IgD-negative memory B cell (primary cell): ENCODE data around the gene TNIK. TPM values are rescaled to one million over a fixed set of nuclear protein-coding genes. Genes with fewer than 3 reads are reported as not detected.

ENCODE experiments used
- H3K27ac Mint-ChIP-seq, 3 donors: one replicate each; pipeline ENCODE4 v1.8.0; 2020 to 2022; ENCODE audit warnings: mild to moderate bottlenecking in 3 of 3, mixed read lengths in 3 of 3, moderate library complexity in 1 of 3
- H3K27me3 Mint-ChIP-seq: one replicate; pipeline ENCODE4 v1.8.0; 2021; ENCODE audit warnings: mixed read lengths
- H3K36me3 Mint-ChIP-seq: one replicate; pipeline ENCODE4 v1.8.0; 2020; ENCODE audit warnings: mild to moderate bottlenecking, mixed read lengths
- H3K4me1 Mint-ChIP-seq, 3 donors: one replicate each; pipeline ENCODE4 v1.8.0; 2020 to 2022; ENCODE audit warnings: mixed read lengths in 3 of 3, mild to moderate bottlenecking in 1 of 3
- H3K4me3 Mint-ChIP-seq, 4 donors: one replicate each; pipeline ENCODE4 v1.8.0; 2020 to 2022; ENCODE audit warnings: mild to moderate bottlenecking in 4 of 4, mixed read lengths in 4 of 4, moderate library complexity in 3 of 4
- H3K9me3 Mint-ChIP-seq, 3 donors: one replicate each; pipeline ENCODE4 v1.8.0; 2020 to 2021; ENCODE audit warnings: mixed read lengths in 3 of 3, mild to moderate bottlenecking in 1 of 3
- polyA plus RNA-seq: library from polyadenylated mRNA; unstranded; fragments of 300-500 nt; fragmentation: Illumina TruSeq; gene quantifications from one replicate; pipeline ENCODE4 v1.2.3, GENCODE V29; 2021

Gene TNIK
- polyA plus RNA-seq, 1 donor from 2014 or later = 3.0 TPM

DNA sequence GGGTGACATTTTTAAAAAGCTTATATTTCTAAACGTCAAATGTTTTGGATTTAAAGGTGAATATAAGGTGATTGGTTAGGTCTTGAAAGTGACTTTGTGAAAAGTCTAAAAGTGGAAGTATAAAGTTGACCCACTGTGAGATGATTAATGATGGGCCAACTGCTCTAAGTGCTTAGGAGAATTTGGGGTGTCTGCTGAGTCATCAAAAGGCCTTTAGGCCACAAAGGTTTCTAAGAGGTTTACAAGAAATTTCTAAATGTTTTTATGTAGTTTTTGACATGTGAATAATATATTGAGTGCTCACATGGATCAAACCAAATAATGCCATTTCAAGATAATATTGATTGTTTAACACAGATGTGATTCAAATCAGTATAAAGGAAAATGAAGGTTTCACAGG is 394.5 kb downstream of the TNIK start:
- Mint-ChIP-seq H3K4me1 (no peaks in the 10 kb centered on the region), H3K27ac (no peak overlapping the region), H3K4me3 (no peak overlapping the region), H3K27me3 (no peaks in the 10 kb centered on the region), H3K36me3 (peaks cover 11% of the 10 kb centered on the region), H3K9me3 (no peaks in the 10 kb centered on the region)

DNA sequence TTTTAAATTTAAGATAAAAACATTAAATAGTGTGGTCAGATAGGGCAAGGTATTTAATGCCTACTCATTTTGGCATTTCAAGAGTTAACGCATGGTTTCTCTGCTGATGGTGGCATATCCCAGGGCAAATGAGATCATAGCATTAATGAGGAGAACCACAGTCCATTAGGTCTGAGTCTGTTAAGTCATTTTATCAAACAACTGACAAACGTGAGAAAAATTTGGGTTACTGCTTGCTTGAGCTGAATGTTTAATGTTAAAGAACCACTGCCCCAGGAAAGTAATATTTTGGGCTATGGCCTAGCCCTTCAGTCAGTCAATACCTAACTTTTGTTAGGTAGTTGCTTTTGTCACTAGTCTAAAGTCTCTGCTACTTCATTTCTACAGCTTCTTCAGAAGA is 395.7 kb downstream of the TNIK start:
- H3K27me3 Mint-ChIP-seq = no peaks in the 10 kb centered on the region
- no peaks in the 10 kb centered on the region for H3K9me3 Mint-ChIP-seq
- peaks cover 6% of the 10 kb centered on the region for H3K36me3 Mint-ChIP-seq
- H3K4me3 Mint-ChIP-seq = no peak overlapping the region
- H3K4me1 Mint-ChIP-seq = no peaks in the 10 kb centered on the region
- no peak overlapping the region for H3K27ac Mint-ChIP-seq

DNA sequence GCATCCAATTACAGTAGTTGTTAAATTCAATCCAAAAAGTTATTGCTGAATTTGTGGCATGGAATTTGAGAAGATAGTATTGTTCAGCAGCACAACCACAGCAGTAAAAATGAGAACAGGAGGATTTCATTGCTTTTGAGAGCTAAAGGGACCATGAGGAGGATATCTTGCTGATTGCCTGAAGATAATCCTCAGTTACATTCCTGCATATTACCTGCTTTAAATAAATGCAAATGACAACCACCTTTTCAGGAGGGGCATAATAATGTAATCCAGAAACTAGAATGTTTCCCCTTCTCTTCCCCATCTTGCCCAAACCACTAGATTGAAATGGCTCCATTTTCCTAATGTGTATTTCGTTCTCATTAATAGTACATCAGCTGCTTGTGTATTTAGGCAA is 398.5 kb downstream of the TNIK start:
- Mint-ChIP-seq H3K27me3 (no peaks in the 10 kb centered on the region), H3K9me3 (no peaks in the 10 kb centered on the region), H3K27ac (no peak overlapping the region), H3K36me3 (peaks cover 6% of the 10 kb centered on the region), H3K4me1 (no peaks in the 10 kb centered on the region), H3K4me3 (no peak overlapping the region)

DNA sequence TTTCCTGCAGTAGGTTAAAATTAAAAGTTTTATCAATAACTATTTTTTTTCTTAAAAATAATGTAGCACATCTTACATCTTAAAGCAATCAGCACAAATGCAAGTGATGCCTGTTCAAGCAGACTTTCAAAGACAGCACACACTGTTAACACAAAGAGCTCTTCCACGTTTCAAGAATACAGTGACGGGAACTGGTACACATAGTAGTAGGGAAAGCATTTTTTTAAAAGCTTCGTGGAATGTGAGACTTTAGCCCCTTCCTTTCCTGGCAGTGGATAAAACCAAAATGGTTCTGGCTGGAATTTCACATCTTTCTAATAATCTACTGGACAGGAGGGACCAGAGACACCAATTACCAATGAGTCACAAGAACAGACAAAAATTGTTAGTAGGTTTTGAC is 400.2 kb downstream of the TNIK start:
- Mint-ChIP-seq H3K4me1 (no peaks in the 10 kb centered on the region), H3K27me3 (no peaks in the 10 kb centered on the region), H3K27ac (no peak overlapping the region), H3K9me3 (no peaks in the 10 kb centered on the region), H3K36me3 (peaks cover 2% of the 10 kb centered on the region), H3K4me3 (no peak overlapping the region)

DNA sequence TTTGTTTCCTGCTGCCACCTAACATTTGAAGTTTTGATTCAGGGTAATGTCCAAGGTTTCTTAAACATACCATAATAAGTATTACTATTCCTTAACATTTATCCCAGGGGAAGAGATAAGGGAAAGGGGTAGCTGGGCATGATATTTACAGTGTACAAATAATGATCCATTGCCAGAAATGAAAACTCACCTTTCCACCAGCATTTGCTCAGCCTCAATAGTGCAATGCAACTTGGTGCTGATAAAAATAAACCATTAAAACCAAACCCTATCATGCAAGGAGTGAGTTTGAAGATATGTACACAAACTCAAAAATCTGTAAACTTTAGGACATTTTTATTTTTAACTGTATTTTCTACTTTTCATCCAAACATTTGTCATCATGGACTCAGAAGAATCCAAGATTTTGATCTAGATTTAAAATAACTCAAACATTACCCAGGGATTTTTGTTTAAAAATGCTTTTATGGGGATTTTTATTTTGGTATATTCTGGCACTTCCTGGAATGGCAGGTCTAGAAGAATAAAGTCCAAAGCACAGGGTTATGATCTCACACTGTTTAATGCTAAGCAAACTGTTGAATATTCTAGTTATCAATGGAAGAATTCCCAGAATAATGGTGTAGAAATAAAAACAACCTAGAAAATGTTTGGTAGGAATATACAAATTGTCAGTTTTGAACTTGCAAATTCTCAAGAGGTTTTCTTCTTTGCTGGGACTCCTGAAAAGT is 401.2 kb downstream of the TNIK start:
- H3K27ac Mint-ChIP-seq = no peak overlapping the region

DNA sequence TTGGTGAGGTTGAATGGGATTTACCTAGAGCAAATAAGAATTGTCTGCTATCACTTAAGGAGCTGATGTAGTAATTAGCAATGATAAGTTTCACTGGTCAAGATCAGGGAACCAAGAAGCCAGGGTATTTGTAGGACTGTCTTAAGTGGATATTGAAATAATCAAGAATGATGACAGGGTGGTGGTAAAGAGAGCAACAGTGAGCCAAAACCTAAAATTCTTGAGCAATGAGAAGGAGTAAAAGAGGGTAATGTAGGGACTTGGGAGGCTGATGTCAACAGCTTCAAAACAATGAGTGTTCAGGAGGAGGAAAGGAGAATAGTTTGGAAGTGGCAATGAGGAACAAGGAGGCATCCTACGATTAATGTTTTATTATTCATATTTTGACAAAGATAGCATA is 402.1 kb downstream of the TNIK start:
- no peaks in the 10 kb centered on the region for H3K4me1 Mint-ChIP-seq
- H3K36me3 Mint-ChIP-seq = no peaks in the 10 kb centered on the region
- H3K9me3 Mint-ChIP-seq = peaks cover 0 to 3% (median 0%) of the 10 kb centered on the region in 3 donors
- no peak overlapping the region for H3K4me3 Mint-ChIP-seq
- peaks cover 2% of the 10 kb centered on the region for H3K27me3 Mint-ChIP-seq
- H3K27ac Mint-ChIP-seq = no peak overlapping the region

More for the DNA sequence above, 401.2 kb downstream of the TNIK start:
- Mint-ChIP-seq H3K27me3 (no peaks in the 10 kb centered on the region), H3K9me3 (no peaks in the 10 kb centered on the region), H3K4me1 (no peaks in the 10 kb centered on the region), H3K36me3 (peaks cover 2% of the 10 kb centered on the region), H3K4me3 (no peak overlapping the region)

DNA sequence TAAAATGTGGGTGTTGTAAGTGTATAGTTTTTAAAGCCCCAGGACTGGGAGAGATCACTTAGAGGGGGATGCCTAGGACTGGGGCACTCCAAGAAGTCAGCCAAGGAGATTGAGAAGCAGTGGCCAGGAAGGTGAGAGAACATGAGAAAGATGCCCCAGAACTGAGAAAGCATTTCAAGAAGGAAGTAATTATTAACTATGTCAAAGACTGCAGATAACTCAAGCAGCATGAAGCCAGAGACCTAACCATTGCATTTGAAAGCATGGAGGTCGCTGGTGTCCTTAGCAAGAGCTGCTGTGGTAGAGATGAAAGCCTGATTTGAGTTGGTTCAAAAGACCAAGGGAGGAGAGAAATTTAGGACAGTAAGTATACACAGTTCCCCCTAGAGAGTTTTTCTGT is 403.1 kb downstream of the TNIK start:
- Mint-ChIP-seq H3K27ac (no peak overlapping the region), H3K36me3 (no peaks in the 10 kb centered on the region), H3K9me3 (peaks cover 0 to 3% (median 0%) of the 10 kb centered on the region in 3 donors), H3K4me1 (no peaks in the 10 kb centered on the region), H3K27me3 (peaks cover 2% of the 10 kb centered on the region), H3K4me3 (no peak overlapping the region)

DNA sequence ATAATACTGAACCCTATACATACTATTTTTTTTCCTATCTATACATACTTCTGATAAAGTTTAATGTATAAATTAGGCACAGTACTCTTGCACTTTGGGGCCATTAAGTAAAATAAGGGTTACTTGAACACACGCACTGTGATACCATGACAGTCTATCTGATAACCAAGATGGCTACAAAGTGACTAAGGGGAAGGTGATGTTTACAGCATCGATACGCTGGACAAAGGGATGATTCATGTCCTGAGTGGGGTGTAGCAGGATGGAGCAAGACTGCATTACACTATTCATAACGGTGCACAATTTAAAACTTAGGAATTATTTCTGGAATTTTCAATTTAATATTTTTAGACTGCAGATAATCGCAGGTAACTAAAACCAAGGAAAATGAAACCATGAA is 403.7 kb downstream of the TNIK start:
- H3K36me3 Mint-ChIP-seq = no peaks in the 10 kb centered on the region
- peaks cover 2% of the 10 kb centered on the region for H3K27me3 Mint-ChIP-seq
- H3K4me1 Mint-ChIP-seq = no peaks in the 10 kb centered on the region
- no peak overlapping the region for H3K4me3 Mint-ChIP-seq
- H3K27ac Mint-ChIP-seq = no peak overlapping the region
- peaks cover 0 to 3% (median 0%) of the 10 kb centered on the region in 3 donors for H3K9me3 Mint-ChIP-seq

DNA sequence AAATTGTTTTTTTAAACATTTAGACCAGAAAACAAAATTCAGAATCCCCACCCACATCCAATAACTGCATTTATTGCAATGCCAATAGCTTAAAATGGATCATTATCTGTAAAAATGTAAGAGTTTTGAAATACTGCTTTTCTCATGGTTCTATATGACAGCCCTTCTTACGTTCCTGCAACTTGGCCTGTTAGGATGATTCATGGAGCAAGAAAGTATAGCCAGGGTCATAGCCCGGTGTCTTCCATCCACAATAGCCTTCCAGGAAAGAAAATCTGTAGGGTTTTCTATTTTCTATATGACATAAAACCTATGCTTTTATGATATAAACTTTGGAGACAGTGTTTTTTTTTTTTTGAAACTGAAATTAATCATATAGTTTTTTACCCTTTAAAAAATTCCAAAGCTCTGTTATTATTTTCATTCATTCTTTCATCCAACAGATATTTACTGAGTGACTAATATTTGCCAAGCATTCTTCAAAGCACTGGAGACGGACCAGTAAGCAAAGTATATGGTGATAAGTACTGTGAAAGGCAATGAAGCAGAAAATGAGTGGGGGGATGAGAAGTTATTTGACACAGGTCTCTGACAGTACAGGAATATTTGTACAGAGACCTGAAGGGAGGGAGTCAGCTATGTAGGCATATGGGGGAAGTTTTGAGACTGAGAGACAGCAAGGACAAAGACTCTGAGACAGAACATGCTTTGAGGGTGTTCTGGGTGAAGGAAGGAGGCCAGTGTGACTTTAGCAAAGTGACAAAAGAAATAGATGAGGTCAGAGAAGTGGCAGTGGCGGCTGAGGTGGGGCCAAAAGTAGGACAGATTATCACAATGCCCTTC is 404.6 kb downstream of the TNIK start:
- Mint-ChIP-seq H3K36me3 (no peaks in the 10 kb centered on the region), H3K27ac (no peak overlapping the region), H3K9me3 (peaks cover 0 to 3% (median 0%) of the 10 kb centered on the region in 3 donors), H3K4me1 (peaks cover 0 to under 1% (median 0%) of the 10 kb centered on the region in 3 donors), H3K27me3 (peaks cover 2% of the 10 kb centered on the region), H3K4me3 (no peak overlapping the region)

DNA sequence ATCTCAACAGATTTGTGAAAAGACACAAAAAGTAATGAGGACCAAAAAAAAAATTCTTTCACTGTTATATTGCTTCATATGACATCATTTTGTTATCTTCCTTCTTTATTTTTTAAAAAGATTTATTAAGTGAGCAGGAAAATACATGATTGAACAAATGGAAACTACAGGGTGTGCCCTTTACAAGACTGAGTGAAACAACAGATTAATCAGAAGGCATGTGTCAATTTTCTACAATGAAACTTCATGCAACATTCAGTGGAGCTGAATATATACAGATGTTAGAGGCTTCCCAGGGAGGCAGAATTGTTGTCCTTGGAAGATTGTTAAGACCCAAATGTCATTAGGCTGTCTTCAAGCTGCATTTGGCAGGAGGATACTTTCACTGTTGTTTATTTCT is 405.3 kb downstream of the TNIK start:
- H3K4me1 Mint-ChIP-seq = peaks cover 0 to 3% (median 0%) of the 10 kb centered on the region in 3 donors
- peaks cover 0 to 3% (median 0%) of the 10 kb centered on the region in 3 donors for H3K9me3 Mint-ChIP-seq
- H3K27ac Mint-ChIP-seq = no peak overlapping the region
- peaks cover 2% of the 10 kb centered on the region for H3K27me3 Mint-ChIP-seq
- H3K4me3 Mint-ChIP-seq = no peak overlapping the region
- H3K36me3 Mint-ChIP-seq = no peaks in the 10 kb centered on the region

DNA sequence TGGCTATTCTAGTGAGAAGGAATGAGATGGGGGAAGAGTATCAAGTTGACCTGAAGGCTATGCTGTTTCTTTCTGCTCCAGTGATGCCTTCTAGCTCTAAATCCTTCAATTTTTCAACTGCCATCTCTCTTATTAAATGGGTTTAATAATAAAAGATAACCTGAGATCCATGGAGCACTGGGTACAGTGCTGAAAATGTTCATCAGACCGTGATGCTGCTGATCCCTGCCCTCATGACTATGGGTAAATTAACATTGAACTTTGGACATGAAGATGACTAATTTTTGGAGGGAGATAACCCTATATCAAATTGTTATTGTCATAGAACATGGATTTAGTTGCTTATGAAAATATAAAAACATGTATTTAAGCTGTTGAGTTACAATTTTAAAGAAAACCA is 406.0 kb downstream of the TNIK start:
- no peak overlapping the region for H3K4me3 Mint-ChIP-seq
- peaks cover 0 to 3% (median 0%) of the 10 kb centered on the region in 3 donors for H3K9me3 Mint-ChIP-seq
- peaks cover 2% of the 10 kb centered on the region for H3K27me3 Mint-ChIP-seq
- peaks cover 0 to 3% (median 0%) of the 10 kb centered on the region in 3 donors for H3K4me1 Mint-ChIP-seq
- no peak overlapping the region for H3K27ac Mint-ChIP-seq
- H3K36me3 Mint-ChIP-seq = no peaks in the 10 kb centered on the region

DNA sequence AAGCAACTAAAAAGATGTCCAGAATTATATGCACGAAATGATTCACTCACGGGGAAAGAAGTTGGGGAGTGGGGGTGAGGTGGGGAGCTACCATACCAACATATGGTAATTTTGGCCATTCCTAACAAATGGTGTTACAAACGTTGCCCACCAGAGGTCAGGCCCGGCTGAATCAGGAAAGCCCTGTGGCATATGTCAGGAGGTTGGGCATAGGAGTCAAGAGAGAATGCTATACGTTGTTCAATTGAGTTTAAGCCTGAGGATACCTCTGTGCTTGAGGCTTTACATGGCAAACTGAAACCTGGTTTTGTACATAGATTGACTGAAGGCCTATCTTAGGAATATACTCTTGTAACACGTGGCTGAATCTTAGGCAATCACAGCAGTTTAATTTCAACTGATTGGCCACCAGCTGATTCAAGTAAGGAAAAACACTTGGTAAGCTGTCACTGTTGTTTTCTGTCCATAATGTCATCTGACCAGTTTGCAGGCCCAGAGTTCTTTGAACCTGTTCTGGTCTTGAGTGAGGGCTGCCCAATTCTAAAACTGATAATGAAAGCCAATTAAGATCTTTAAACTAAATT is 410.3 kb downstream of the TNIK start:
- H3K9me3 Mint-ChIP-seq = peaks cover 0 to 3% (median 0%) of the 10 kb centered on the region in 3 donors
- no peak overlapping the region for H3K4me3 Mint-ChIP-seq
- peaks cover 2% of the 10 kb centered on the region for H3K27me3 Mint-ChIP-seq
- H3K4me1 Mint-ChIP-seq = peaks cover 0 to 3% (median 0%) of the 10 kb centered on the region in 3 donors
- no peaks in the 10 kb centered on the region for H3K36me3 Mint-ChIP-seq
- no peak overlapping the region for H3K27ac Mint-ChIP-seq

DNA sequence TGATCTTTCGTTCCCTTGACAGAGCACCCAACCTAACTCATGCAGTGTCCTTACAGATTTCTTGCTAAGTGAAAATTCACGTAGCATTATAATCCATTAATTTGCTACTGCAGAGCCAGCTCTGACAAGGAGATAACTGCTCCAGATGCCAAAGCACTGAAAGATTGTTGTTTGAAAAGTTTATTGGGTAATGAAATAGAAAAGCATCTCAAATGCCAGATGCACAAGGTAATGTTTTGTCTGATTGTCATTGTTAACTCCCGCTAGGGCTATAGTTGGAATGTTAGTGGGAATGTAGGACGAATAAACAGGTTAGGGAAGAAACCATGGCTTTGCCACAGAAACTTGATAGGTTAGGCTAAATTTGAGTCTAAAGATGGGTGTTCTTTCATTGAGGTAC is 413.4 kb downstream of the TNIK start:
- peaks cover 0 to 3% (median 0%) of the 10 kb centered on the region in 3 donors for H3K4me1 Mint-ChIP-seq
- H3K9me3 Mint-ChIP-seq = no peaks in the 10 kb centered on the region
- H3K4me3 Mint-ChIP-seq = no peak overlapping the region
- H3K27ac Mint-ChIP-seq = no peak overlapping the region
- no peaks in the 10 kb centered on the region for H3K27me3 Mint-ChIP-seq
- H3K36me3 Mint-ChIP-seq = no peaks in the 10 kb centered on the region

DNA sequence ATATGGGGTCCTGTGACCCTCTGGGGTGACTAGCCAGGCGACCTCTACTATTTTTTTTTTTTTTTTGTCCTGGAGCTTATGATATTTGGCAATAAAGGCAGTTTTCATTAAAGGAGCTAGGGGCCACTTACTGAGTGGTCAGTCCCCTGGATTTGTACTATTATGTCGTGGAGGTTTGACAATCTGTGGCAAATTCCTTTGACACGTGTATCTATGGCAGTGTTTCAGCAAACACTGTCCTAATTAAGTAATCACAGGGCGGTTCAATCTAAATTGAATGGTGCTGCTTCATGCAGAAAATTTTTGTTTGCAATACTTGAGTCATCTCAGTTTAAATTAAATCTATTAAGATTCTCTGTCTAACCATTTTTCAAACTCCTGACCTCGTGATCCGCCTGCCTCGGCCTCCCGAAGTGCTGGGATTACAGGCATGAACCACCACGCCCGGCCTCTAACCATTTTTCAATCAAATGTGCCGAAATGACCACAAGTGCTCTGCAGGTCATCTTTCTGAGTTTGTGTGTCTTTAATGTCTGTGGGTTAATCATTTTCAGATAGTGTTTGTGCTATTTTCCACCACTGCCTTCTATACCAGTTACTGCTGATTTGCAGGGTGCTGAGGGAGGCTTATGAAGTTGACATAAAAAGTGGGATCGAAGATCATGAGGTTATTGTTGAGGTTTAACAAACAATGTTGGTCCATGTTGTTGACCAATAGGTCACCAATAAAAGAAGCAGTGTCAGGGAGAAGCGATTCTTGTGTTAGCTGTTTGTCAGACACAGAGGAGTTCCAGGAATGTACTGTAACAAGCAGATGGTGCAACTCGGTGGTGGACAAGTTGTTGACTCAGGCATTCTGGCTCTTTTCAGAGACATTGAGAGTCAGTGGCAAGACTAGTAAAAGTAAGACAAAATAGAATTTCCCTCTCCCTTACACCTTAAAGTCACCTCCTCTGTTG is 415.1 kb downstream of the TNIK start:
- no peak overlapping the region for H3K4me3 Mint-ChIP-seq
- H3K9me3 Mint-ChIP-seq = no peaks in the 10 kb centered on the region
- H3K27me3 Mint-ChIP-seq = no peaks in the 10 kb centered on the region
- H3K36me3 Mint-ChIP-seq = no peaks in the 10 kb centered on the region
- no peak overlapping the region for H3K27ac Mint-ChIP-seq
- no peaks in the 10 kb centered on the region for H3K4me1 Mint-ChIP-seq
